ENCODE data around the gene CD58.
A peak's percentile ranks its signal among the peaks of the same experiment; 100 is the strongest.

The CD58 gene

GRCh38 chr1:116510361-116510760 is 60.5 kb downstream of the CD58 start:
- no peak for DNase-seq (ENCODE audit: low spot score)

GRCh38 chr1:116508984-116509980 is 61.5 kb downstream of the CD58 start:
- DNase-seq (ENCODE audit: low spot score) = no peak

GRCh38 chr1:116508085-116508983 is 62.5 kb downstream of the CD58 start:
- no peak for DNase-seq (ENCODE audit: low spot score)

GRCh38 chr1:116507631-116508030 is 63.2 kb downstream of the CD58 start:
- DNase-seq (ENCODE audit: low spot score) = no peak

- DNase-seq (ENCODE audit: low spot score) = no peak
These were observed 64.5 kb downstream of the CD58 start for GRCh38 chr1:116506132-116507004.

GRCh38 chr1:116504308-116505156 is 66.3 kb downstream of the CD58 start:
- peak; percentile 72 for DNase-seq (ENCODE audit: low spot score)

- DNase-seq (ENCODE audit: low spot score) = no peak
These were observed 67.1 kb downstream of the CD58 start for GRCh38 chr1:116503546-116504307.

- no peak for DNase-seq (ENCODE audit: low spot score)
These were observed 68.0 kb downstream of the CD58 start for GRCh38 chr1:116502671-116503314.

- DNase-seq (ENCODE audit: low spot score) = no peak
These were observed 69.0 kb downstream of the CD58 start for GRCh38 chr1:116501870-116502244.

- DNase-seq (ENCODE audit: low spot score) = no peak
These were observed 69.5 kb downstream of the CD58 start for GRCh38 chr1:116501125-116501869.

- peak; percentile 80 for DNase-seq (ENCODE audit: low spot score)
These were observed 71.8 kb downstream of the CD58 start for GRCh38 chr1:116498789-116499628.

GRCh38 chr1:116497656-116498055 is 73.2 kb downstream of the CD58 start:
- DNase-seq (ENCODE audit: low spot score) = no peak

- no peak for DNase-seq (ENCODE audit: low spot score)
These were observed 73.9 kb downstream of the CD58 start for GRCh38 chr1:116496898-116497297.

GRCh38 chr1:116496380-116496779 is 74.4 kb downstream of the CD58 start:
- DNase-seq (ENCODE audit: low spot score) = no peak

GRCh38 chr1:116495535-116495934 is 75.3 kb downstream of the CD58 start:
- DNase-seq (ENCODE audit: low spot score) = no peak

GRCh38 chr1:116494745-116495144 is 76.1 kb downstream of the CD58 start:
- no peak for DNase-seq (ENCODE audit: low spot score)

- DNase-seq (ENCODE audit: low spot score) = no peak
These were observed 76.5 kb downstream of the CD58 start for GRCh38 chr1:116494353-116494692.
